Measurements from ENCODE around the gene BDP1.

GRCh38 chr5:71586941-71587765 is 131.7 kb downstream of the BDP1 start, which contains the start of gene MCCC2:
- TF ChIP-seq CTCF (conservative IDR thresholded peaks at IDR 0.05; ENCODE audit: low read depth, low read length) (no peak), POLR2A (IDR thresholded peaks at IDR 0.05; ENCODE audit: low read depth, low read length) (peak; percentile 67; the same call in 1 of the 2 replicates), RCOR1 (IDR thresholded peaks at IDR 0.05; ENCODE audit: insufficient replicate concordance, low read length) (no peak), MAZ (IDR thresholded peaks at IDR 0.05; ENCODE audit: borderline replicate concordance, low read depth, low read length) (no peak), SMC3 (IDR thresholded peaks at IDR 0.05; ENCODE audit: low read depth, low read length) (no peak), RFX5 (IDR thresholded peaks at IDR 0.05; ENCODE audit: low read depth, low read length) (no peak), MXI1 (IDR thresholded peaks at IDR 0.05; ENCODE audit: borderline replicate concordance, low read depth, low read length) (peak; percentile 81), CHD1 (IDR thresholded peaks at IDR 0.05; ENCODE audit: low read depth, low read length) (no peak), BHLHE40 (IDR thresholded peaks at IDR 0.05; ENCODE audit: low read depth, low read length) (peak; percentile 81), MAFK (IDR thresholded peaks at IDR 0.05; ENCODE audit: low read depth, low read length) (no peak), USF2 (IDR thresholded peaks at IDR 0.05; ENCODE audit: low read depth, low read length) (peak; percentile 96)

Measured in IMR-90 (cell line).